ENCODE data around the gene COPS2. TPM values are rescaled to one million over a fixed set of nuclear protein-coding genes. Genes with fewer than 3 reads are reported as not detected.

COPS2 gene
- total RNA-seq (97.9 and 127 TPM in 2 replicates), polyA plus RNA-seq (26.1 and 37.4 TPM in 2 replicates)

GRCh38 chr15:49155110-49155833, at the start of gene COPS2:
TSS of gene COPS2 (minus strand) at chr15:49155599. CDS start at chr15:49155578, 21 bp downstream.
- H3K27me3 ChIP-seq = no peaks in the 10 kb centered on the region
- peak within 1 kb of the TSS; percentile 86 for H3K4me2 ChIP-seq
- peak within 1 kb of the TSS; percentile 93 for H2AFZ ChIP-seq
- TF ChIP-seq EZH2 (IDR thresholded peaks at IDR 0.05; ENCODE audit: borderline replicate concordance) (no peak), EZH2phosphoT487 (IDR thresholded peaks at IDR 0.05; ENCODE audit: low read depth, severe bottlenecking, unreplicated experiment) (no peak), CTCF (IDR thresholded peaks at IDR 0.05; ENCODE audit: poor library complexity) (no peak)
- H3K4me3 ChIP-seq = peak within 1 kb of the TSS; percentile 73
- H3K9me3 ChIP-seq (ENCODE audit: low read depth) = no peaks in the 10 kb centered on the region
- DNase-seq (ENCODE audit: low spot score) = peak; percentile 98
- no peaks in the 10 kb centered on the region for H3K36me3 ChIP-seq (replicated peaks; ENCODE audit: insufficient read depth, low read depth)
- peaks cover 38% of the 10 kb centered on the region for H4K20me1 ChIP-seq (ENCODE audit: insufficient read depth, poor library complexity, severe bottlenecking)
- H3K4me1 ChIP-seq (ENCODE audit: insufficient read depth) = peaks cover 11% of the 10 kb centered on the region
- peaks cover 78% of the 10 kb centered on the region for H3K79me2 ChIP-seq
- H3K9me2 ChIP-seq (replicated peaks; ENCODE audit: insufficient read depth) = no peaks in the 10 kb centered on the region
- 1% methylated on average over 46 of the region's 46 CpGs for WGBS (ENCODE audit: low lambda C conversion rate, missing lambda C conversion rate)
- peak within 1 kb of the TSS; percentile 89 for H3K27ac ChIP-seq

DNA sequence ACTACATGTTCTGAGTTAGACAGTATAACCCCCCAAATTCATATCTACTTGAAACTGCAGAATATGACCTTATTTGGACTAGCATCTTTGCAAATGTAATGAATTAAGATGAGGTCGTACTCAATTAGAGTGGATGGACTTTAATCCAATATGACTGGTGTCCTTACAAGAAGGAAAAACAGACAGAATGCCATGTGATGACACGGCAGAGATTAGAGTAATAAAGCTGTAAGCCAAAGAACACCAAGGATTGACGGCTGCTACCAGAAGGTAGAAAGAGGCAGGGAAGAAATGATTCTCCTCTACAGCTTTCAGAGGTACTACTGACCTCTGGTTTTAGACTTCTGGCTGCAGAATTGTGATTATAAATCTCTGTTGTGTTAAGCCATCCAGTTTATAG, 44.9 kb upstream of the COPS2 start:
- Histone ChIP-seq H4K20me1 (ENCODE audit: insufficient read depth, poor library complexity, severe bottlenecking) (no peaks in the 10 kb centered on the region), H3K27me3 (no peaks in the 10 kb centered on the region), H3K9me3 (ENCODE audit: low read depth) (no peaks in the 10 kb centered on the region), H3K4me3 (no peak overlapping the region), H3K79me2 (peaks cover 24% of the 10 kb centered on the region), H3K9me2 (replicated peaks; ENCODE audit: insufficient read depth) (no peaks in the 10 kb centered on the region), H3K4me2 (no peak overlapping the region), H2AFZ (no peak overlapping the region), H3K27ac (no peak overlapping the region), H3K36me3 (replicated peaks; ENCODE audit: insufficient read depth, low read depth) (no peaks in the 10 kb centered on the region), H3K4me1 (ENCODE audit: insufficient read depth) (peaks cover 8% of the 10 kb centered on the region)
- 94% methylated on average over 3 of the region's 3 CpGs for WGBS (ENCODE audit: low lambda C conversion rate, missing lambda C conversion rate)
- TF ChIP-seq CTCF (IDR thresholded peaks at IDR 0.05; ENCODE audit: poor library complexity) (no peak), EZH2 (IDR thresholded peaks at IDR 0.05; ENCODE audit: borderline replicate concordance) (no peak), EZH2phosphoT487 (IDR thresholded peaks at IDR 0.05; ENCODE audit: low read depth, severe bottlenecking, unreplicated experiment) (no peak)
- no peak for DNase-seq (ENCODE audit: low spot score)

DNA sequence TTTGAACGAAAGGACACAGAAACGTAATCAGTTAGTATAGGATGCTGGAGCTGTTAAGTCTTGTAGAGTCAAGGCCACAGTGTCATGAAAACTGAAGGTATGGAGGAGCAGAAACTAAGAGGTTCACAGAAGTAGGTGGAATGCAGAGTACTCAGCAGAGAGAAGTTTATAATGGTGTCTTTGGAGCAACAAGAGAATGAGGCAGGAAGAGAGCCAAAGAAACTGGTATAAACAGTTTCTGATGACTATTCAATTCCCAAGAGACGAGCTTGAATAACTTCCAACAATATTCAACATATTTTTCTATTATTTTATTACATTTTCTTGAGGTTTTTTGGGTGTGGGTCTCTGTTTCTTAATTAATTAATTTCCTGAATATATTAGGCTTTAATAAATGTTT, 44.3 kb upstream of the COPS2 start:
- no peak overlapping the region for H3K27ac ChIP-seq
- no peak overlapping the region for H2AFZ ChIP-seq
- no peaks in the 10 kb centered on the region for H3K9me3 ChIP-seq (ENCODE audit: low read depth)
- no peak for DNase-seq (ENCODE audit: low spot score)
- H3K36me3 ChIP-seq (replicated peaks; ENCODE audit: insufficient read depth, low read depth) = no peaks in the 10 kb centered on the region
- peaks cover 8% of the 10 kb centered on the region for H3K4me1 ChIP-seq (ENCODE audit: insufficient read depth)
- H3K4me3 ChIP-seq = no peak overlapping the region
- 97% methylated on average over 3 of the region's 3 CpGs for WGBS (ENCODE audit: low lambda C conversion rate, missing lambda C conversion rate)
- no peak for TF ChIP-seq EZH2 (IDR thresholded peaks at IDR 0.05; ENCODE audit: borderline replicate concordance)
- no peak for TF ChIP-seq EZH2phosphoT487 (IDR thresholded peaks at IDR 0.05; ENCODE audit: low read depth, severe bottlenecking, unreplicated experiment)
- no peak for TF ChIP-seq CTCF (IDR thresholded peaks at IDR 0.05; ENCODE audit: poor library complexity)
- no peaks in the 10 kb centered on the region for H3K27me3 ChIP-seq
- no peaks in the 10 kb centered on the region for H3K9me2 ChIP-seq (replicated peaks; ENCODE audit: insufficient read depth)
- H3K4me2 ChIP-seq = no peak overlapping the region
- peaks cover 24% of the 10 kb centered on the region for H3K79me2 ChIP-seq
- H4K20me1 ChIP-seq (ENCODE audit: insufficient read depth, poor library complexity, severe bottlenecking) = no peaks in the 10 kb centered on the region
